GM12878 (cell line): ENCODE measurements around the gene PRAF2. TPM values are rescaled to one million over a fixed set of nuclear protein-coding genes. Genes with fewer than 3 reads are reported as not detected.

Experiments
- ATAC-seq: fragments of 200-7000 bp; cut with Tn5 transposase; 3 replicates; pipeline ENCODE4 v1.9.1; 2020; ENCODE audit warnings: mild to moderate bottlenecking, moderate library complexity
- BruUV-seq: library from RNA; stranded (reverse); fragments of 400-500 nt; replicated peaks from 2 replicates; lab custom pipeline; 2021; lab: Mats Ljungman, UMichigan
- CTCF ChIA-PET: fragments of 300-600 bp; sonication (Branson Sonifier 250); formaldehyde crosslinking; extraction: SDS; loops from one replicate; lab custom pipeline; 2021; ENCODE audit warnings: inconsistent platforms; lab: Yijun Ruan, JAX
- POLR2A ChIA-PET: fragments of 350-600 bp; formaldehyde crosslinking; extraction: SDS; loops from one replicate; lab custom pipeline; 2021; ENCODE audit warnings: inconsistent platforms; lab: Charles Lee
- RAD21 ChIA-PET: fragments of 300-600 bp; sonication (Branson Sonifier 250); formaldehyde crosslinking; loops from one replicate; lab custom pipeline; 2023; ENCODE audit warnings: antibody characterized with exemption; ENCODE audit not compliant: unreplicated experiment; lab: Charles Lee
- SMC1A ChIA-PET: fragments of 300-600 bp; sonication (Branson Sonifier 250); formaldehyde crosslinking; loops from one replicate; lab custom pipeline; 2023; ENCODE audit not compliant: unreplicated experiment, uncharacterized antibody; lab: Charles Lee
- DNase-seq: peaks from one replicate; pipeline ENCODE4 v3.0.0-alpha.2; 2011; ENCODE audit warnings: low read depth, low spot score
- FAIRE-seq: peaks from 3 replicates; lab custom pipeline; 2011; peaks lifted over from hg19 to GRCh38; lab: Jason Lieb, UNC
- H2AFZ ChIP-seq: 2 replicates; pipeline ENCODE4 v1.6.0; 2011; ENCODE audit warnings: low read depth, low read length, control low read depth; ENCODE audit not compliant: control insufficient read depth
- H3K27ac ChIP-seq: 2 replicates; pipeline ENCODE4 v1.5.1; 2011; ENCODE audit warnings: control low read depth; ENCODE audit not compliant: control insufficient read depth, insufficient read depth
- H3K27me3 ChIP-seq, 2 experiments: replicated peaks in 1 of 2; 2 replicates each; pipeline versions ENCODE4 v1.6.0 to v1.6.1; 2011; ENCODE audit warnings: low read length in 1 of 2; ENCODE audit not compliant: control insufficient read depth in 2 of 2, insufficient read depth in 2 of 2
- H3K36me3 ChIP-seq, 2 experiments: 2 replicates each; pipeline ENCODE4 v1.5.1; 2011; ENCODE audit warnings: low read length in 1 of 2; ENCODE audit not compliant: control insufficient read depth in 2 of 2, insufficient read depth in 2 of 2
- H3K4me1 ChIP-seq: 2 replicates; pipeline ENCODE4 v1.6.1; 2011; ENCODE audit warnings: mild to moderate bottlenecking, low read length, moderate library complexity, mixed read lengths; ENCODE audit not compliant: control insufficient read depth, insufficient read depth
- H3K4me2 ChIP-seq: 2 replicates; pipeline ENCODE4 v1.6.0; 2011; ENCODE audit warnings: control low read depth; ENCODE audit not compliant: control insufficient read depth, insufficient read depth
- H3K4me3 ChIP-seq: fragments of 200-600 bp; sonication (generic); 2 replicates; pipeline ENCODE4 v1.5.1; 2016
- H3K79me2 ChIP-seq: 2 replicates; pipeline ENCODE4 v1.6.0; 2011; ENCODE audit warnings: low read length; ENCODE audit not compliant: control insufficient read depth, insufficient read depth
- H3K9ac ChIP-seq: 2 replicates; pipeline ENCODE4 v1.8.0; 2011; ENCODE audit warnings: low read length, control low read depth, mixed read lengths; ENCODE audit not compliant: control insufficient read depth, insufficient read depth
- H3K9me3 ChIP-seq: replicated peaks from 3 replicates; pipeline ENCODE4 v1.5.1; 2011; ENCODE audit warnings: mild to moderate bottlenecking, low read length; ENCODE audit not compliant: control insufficient read depth, insufficient read depth
- H4K20me1 ChIP-seq: 2 replicates; pipeline ENCODE4 v1.6.0; 2011; ENCODE audit not compliant: control insufficient read depth, insufficient read depth
- CHD2 ChIP-seq: IDR thresholded peaks from 2 replicates; pipeline ENCODE4 v1.6.1; 2011; ENCODE audit warnings: low read depth, low read length, improper control_type of control experiment, borderline replicate concordance
- EGR1 ChIP-seq, 2 experiments: IDR thresholded peaks; 1 replicate in 1 of 2; 2 replicates in 1 of 2; pipeline ENCODE4 v1.6.1; 2011 to 2012; ENCODE audit warnings: low read depth in 2 of 2, low read length in 2 of 2, borderline replicate concordance in 1 of 2, mild to moderate bottlenecking in 1 of 2, moderate library complexity in 1 of 2
- GABPA ChIP-seq: IDR thresholded peaks from 2 replicates; pipeline ENCODE4 v1.6.1; 2014; ENCODE audit warnings: antibody characterized with exemption, low read depth, mild to moderate bottlenecking, inconsistent platforms
- JUND ChIP-seq: IDR thresholded peaks from 2 replicates; pipeline ENCODE4 v1.6.1; 2012; ENCODE audit warnings: low read depth, mild to moderate bottlenecking, low read length, improper control_type of control experiment, moderate library complexity
- LARP7 ChIP-seq: fragments of 450-650 bp; IDR thresholded peaks from 2 replicates; pipeline ENCODE4 v1.6.1; 2017; ENCODE audit warnings: mild to moderate bottlenecking
- MTA2 ChIP-seq: fragments of 450-650 bp; IDR thresholded peaks from 2 replicates; pipeline ENCODE4 v1.6.1; 2016; ENCODE audit warnings: low read depth, mild to moderate bottlenecking, moderate library complexity
- NRF1 ChIP-seq: conservative IDR thresholded peaks from 2 replicates; pipeline ENCODE4 v1.6.1; 2011; ENCODE audit warnings: mild to moderate bottlenecking, low read depth, low read length, improper control_type of control experiment
- ZNF207 ChIP-seq: fragments of 450-650 bp; IDR thresholded peaks from 2 replicates; pipeline ENCODE4 v1.6.1; 2014; ENCODE audit warnings: antibody characterized with exemption, mild to moderate bottlenecking, borderline replicate concordance
- ZZZ3 ChIP-seq: IDR thresholded peaks from 2 replicates; pipeline ENCODE4 v1.6.1; 2011; ENCODE audit warnings: low read depth; ENCODE audit not compliant: control insufficient read depth, insufficient read length
- WGBS: methylation state at CpG from one replicate; pipeline ENCODE4 v1.1.6; 2016; ENCODE audit warnings: low lambda C conversion rate; ENCODE audit not compliant: insufficient replicate concordance, insufficient coverage; ENCODE audit errors: missing lambda C conversion rate; 5-methylcytosine and 5-hydroxymethylcytosine counted together
- in situ Hi-C: fragments of 300-500 bp; cut with MboI; formaldehyde crosslinking; loops from 9 replicates; pipeline ENCODE4 v1.14.3; 2018; ENCODE audit warnings: mixed read lengths
- intact Hi-C: fragments of 100-400 bp; cut with micrococcal nuclease; formaldehyde crosslinking; loops from one replicate; pipeline ENCODE4 v1.14.2; 2022; ENCODE audit not compliant: unreplicated experiment
- polyA plus RNA-seq, 11 experiments: library from polyadenylated mRNA; depleted of rRNA in 4 of 11; unstranded in 6 of 11; stranded (reverse) in 5 of 11; fragments of >200 nt; fragmentation: Nextera tagmentation in 4 of 11; fragmentation: Illumina TruSeq in 1 of 11; extraction: Ambion mirVana in 4 of 11; extraction: Trizol in 1 of 11; gene quantifications; 1 replicate in 1 of 11; 2 replicates in 10 of 11; pipeline versions ENCODE4 v1.2.1 to v1.2.3, GENCODE V29; 2011 to 2016; ENCODE audit warnings: inconsistent platforms in 2 of 11, missing spikeins in 2 of 11, low read depth in 1 of 11
- total RNA-seq, 4 experiments: library from RNA; depleted of rRNA in 3 of 4; stranded (reverse); fragments of >200 nt in 3 of 4; fragmentation: Illumina TruSeq in 1 of 4; extraction: Trizol in 1 of 4; gene quantifications; 2 replicates each; pipeline versions ENCODE4 v1.2.1 to v1.2.3, GENCODE V29; 2013 to 2021
- TF ChIP-seq, protein P1 (sequence below): fragments of 450-650 bp; IDR thresholded peaks from 2 replicates; pipeline ENCODE4 v1.6.1; 2017; ENCODE audit warnings: antibody characterized with exemption, mild to moderate bottlenecking, moderate library complexity
- TF ChIP-seq, protein P2 (sequence below): fragments of 450-650 bp; IDR thresholded peaks from 2 replicates; pipeline ENCODE4 v1.6.1; 2017; ENCODE audit warnings: mild to moderate bottlenecking
- TF ChIP-seq, protein P3 (sequence below): fragments of 450-650 bp; IDR thresholded peaks from 2 replicates; pipeline ENCODE4 v1.6.1; 2017; ENCODE audit warnings: low read depth, mild to moderate bottlenecking, moderate library complexity

Gene PRAF2
- total and polyA plus RNA-seq, 10 of the 15 experiments (the other 5 are each of a cell fraction or from before 2014, with no cell fraction given), result 0.80 to 16.7 (median 7.0) TPM

DNA sequence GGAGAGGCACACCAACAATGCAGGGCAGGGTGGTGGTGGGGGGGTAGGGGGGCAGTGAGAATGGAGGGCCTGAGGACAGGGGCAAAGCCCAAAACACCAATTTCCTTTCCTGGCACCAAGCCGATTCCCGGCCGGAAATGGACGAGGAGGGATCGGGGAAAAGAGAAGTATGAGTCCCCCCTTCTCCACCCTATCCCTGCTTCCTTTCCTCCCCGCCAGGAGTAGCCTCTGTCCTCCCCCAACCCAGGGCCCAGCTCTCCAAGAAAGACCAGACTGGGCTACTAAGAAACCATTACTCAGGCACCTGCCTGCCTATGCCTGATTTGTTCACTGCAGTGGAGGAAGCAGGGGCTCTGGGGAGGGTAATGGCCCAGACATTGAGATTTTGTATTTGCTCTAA, 14.6 kb downstream of the PRAF2 start (continued):
- TF ChIP-seq, protein P1, sequence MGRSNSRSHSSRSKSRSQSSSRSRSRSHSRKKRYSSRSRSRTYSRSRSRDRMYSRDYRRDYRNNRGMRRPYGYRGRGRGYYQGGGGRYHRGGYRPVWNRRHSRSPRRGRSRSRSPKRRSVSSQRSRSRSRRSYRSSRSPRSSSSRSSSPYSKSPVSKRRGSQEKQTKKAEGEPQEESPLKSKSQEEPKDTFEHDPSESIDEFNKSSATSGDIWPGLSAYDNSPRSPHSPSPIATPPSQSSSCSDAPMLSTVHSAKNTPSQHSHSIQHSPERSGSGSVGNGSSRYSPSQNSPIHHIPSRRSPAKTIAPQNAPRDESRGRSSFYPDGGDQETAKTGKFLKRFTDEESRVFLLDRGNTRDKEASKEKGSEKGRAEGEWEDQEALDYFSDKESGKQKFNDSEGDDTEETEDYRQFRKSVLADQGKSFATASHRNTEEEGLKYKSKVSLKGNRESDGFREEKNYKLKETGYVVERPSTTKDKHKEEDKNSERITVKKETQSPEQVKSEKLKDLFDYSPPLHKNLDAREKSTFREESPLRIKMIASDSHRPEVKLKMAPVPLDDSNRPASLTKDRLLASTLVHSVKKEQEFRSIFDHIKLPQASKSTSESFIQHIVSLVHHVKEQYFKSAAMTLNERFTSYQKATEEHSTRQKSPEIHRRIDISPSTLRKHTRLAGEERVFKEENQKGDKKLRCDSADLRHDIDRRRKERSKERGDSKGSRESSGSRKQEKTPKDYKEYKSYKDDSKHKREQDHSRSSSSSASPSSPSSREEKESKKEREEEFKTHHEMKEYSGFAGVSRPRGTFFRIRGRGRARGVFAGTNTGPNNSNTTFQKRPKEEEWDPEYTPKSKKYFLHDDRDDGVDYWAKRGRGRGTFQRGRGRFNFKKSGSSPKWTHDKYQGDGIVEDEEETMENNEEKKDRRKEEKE, result no peak
- TF ChIP-seq GABPA, result no peak
- TF ChIP-seq JUND, result no peak
- TF ChIP-seq CHD2, result no peak
- TF ChIP-seq, protein P2, sequence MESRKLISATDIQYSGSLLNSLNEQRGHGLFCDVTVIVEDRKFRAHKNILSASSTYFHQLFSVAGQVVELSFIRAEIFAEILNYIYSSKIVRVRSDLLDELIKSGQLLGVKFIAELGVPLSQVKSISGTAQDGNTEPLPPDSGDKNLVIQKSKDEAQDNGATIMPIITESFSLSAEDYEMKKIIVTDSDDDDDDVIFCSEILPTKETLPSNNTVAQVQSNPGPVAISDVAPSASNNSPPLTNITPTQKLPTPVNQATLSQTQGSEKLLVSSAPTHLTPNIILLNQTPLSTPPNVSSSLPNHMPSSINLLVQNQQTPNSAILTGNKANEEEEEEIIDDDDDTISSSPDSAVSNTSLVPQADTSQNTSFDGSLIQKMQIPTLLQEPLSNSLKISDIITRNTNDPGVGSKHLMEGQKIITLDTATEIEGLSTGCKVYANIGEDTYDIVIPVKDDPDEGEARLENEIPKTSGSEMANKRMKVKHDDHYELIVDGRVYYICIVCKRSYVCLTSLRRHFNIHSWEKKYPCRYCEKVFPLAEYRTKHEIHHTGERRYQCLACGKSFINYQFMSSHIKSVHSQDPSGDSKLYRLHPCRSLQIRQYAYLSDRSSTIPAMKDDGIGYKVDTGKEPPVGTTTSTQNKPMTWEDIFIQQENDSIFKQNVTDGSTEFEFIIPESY, result no peak
- TF ChIP-seq ZNF207, result no peak
- TF ChIP-seq NRF1, result no peak
- TF ChIP-seq EGR1 (IDR thresholded peaks at IDR 0.05; ENCODE audit: borderline replicate concordance in 1 of 2, low read depth in 2 of 2, low read length in 2 of 2), result no peak

DNA sequence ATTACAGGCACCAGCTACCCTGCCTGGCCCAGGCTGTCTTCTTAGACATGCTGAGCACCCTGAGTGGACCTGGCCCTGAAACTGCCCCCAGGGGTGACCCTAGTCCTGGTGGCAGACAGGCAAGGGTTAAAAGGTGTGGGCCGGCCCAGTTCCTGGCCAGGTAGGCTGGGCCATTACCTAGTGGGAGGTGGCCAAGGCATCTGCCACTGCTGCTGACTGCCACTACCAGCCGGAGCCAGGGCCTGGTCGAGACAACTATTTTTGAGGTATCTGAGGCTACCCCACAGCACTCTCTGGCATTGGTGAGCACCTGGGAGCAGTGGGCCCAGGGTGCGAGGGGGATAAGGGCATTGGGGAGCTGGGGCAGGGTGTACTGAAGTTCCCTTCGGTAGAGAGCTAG, 15.0 kb downstream of the PRAF2 start, which contains the start of gene CCDC120:
Gene CCDC120, plus strand, starts transcription at position 206 of the 400 bp plus-strand sequence. CDS start 3,043 bp downstream, outside the sequence.
- DNase-seq (no peak), ATAC-seq (no peak), FAIRE-seq (no peak)
- ChIA-PET SMC1A (no interaction called here), POLR2A (interaction anchor here (0.5 kb wide), 1 partner anchor 15 kb away, joined by 5 read pairs; the partner anchor contains the start of gene TFE3), CTCF (no interaction called here), RAD21 (no interaction called here)
- no peak within 1 kb of the TSS for H3K9ac ChIP-seq
- no peaks in the 10 kb centered on the region for H3K4me1 ChIP-seq
- H3K9me3 ChIP-seq, result no peaks in the 10 kb centered on the region
- H4K20me1 ChIP-seq, result no peaks in the 10 kb centered on the region
- in situ Hi-C loops, result no loop called here
- intact Hi-C loops, result no loop called here
- H3K4me3 ChIP-seq, result no peak within 1 kb of the TSS
- H3K36me3 ChIP-seq, result no peaks in the 10 kb centered on the region
- WGBS, result 31% methylated on average over 5 of the region's 5 CpGs
- TF ChIP-seq LARP7 (no peak), ZZZ3 (no peak), MTA2 (no peak)
- TF ChIP-seq, protein P3, sequence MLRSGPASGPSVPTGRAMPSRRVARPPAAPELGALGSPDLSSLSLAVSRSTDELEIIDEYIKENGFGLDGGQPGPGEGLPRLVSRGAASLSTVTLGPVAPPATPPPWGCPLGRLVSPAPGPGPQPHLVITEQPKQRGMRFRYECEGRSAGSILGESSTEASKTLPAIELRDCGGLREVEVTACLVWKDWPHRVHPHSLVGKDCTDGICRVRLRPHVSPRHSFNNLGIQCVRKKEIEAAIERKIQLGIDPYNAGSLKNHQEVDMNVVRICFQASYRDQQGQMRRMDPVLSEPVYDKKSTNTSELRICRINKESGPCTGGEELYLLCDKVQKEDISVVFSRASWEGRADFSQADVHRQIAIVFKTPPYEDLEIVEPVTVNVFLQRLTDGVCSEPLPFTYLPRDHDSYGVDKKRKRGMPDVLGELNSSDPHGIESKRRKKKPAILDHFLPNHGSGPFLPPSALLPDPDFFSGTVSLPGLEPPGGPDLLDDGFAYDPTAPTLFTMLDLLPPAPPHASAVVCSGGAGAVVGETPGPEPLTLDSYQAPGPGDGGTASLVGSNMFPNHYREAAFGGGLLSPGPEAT, result no peak
- H3K27me3 ChIP-seq, result no peaks in the 10 kb centered on the region
- no peak within 1 kb of the TSS for H3K4me2 ChIP-seq
- no TSS peak for BruUV-seq
- H2AFZ ChIP-seq, result no peak within 1 kb of the TSS
- H3K79me2 ChIP-seq, result no peaks in the 10 kb centered on the region
- H3K27ac ChIP-seq, result no peak within 1 kb of the TSS
